IMR-90 (cell line): ENCODE results near the gene TOMM20. TPM values are rescaled to one million over a fixed set of nuclear protein-coding genes. Genes with fewer than 3 reads are reported as not detected.

ENCODE experiments used
- ATAC-seq: fragments of 200-7000 bp; cut with Tn5 transposase; 2 replicates; pipeline ENCODE4 v1.9.1; 2020; ENCODE audit warnings: low read depth, mild to moderate bottlenecking, moderate library complexity
- BruUV-seq: library from RNA; stranded (reverse); fragments of 400-500 nt; replicated peaks from 2 replicates; lab custom pipeline; 2021; lab: Mats Ljungman, UMichigan
- CTCF ChIA-PET: fragments of 300-600 bp; formaldehyde crosslinking; extraction: SDS; loops from one replicate; lab custom pipeline; 2021; ENCODE audit warnings: antibody characterized with exemption; lab: Yijun Ruan, JAX
- POLR2A ChIA-PET: fragments of 300-600 bp; sonication (Branson Sonifier 250); formaldehyde crosslinking; loops from one replicate; lab custom pipeline; 2022; ENCODE audit warnings: antibody characterized with exemption; ENCODE audit not compliant: unreplicated experiment; lab: Charles Lee
- DNase-seq: peaks from one replicate; pipeline ENCODE4 v3.0.0; 2013
- H2AFZ ChIP-seq: replicated peaks from 2 replicates; pipeline ENCODE3; 2013; ENCODE audit warnings: low read length, mild to moderate bottlenecking; ENCODE audit not compliant: poor library complexity
- H2AK5ac ChIP-seq: 2 replicates; pipeline ENCODE4 v1.6.1; 2013; ENCODE audit warnings: low read depth, low read length, inconsistent platforms
- H2AK9ac ChIP-seq: replicated peaks from 2 replicates; pipeline ENCODE3; 2013; ENCODE audit warnings: mild to moderate bottlenecking, low read depth, low read length, moderate library complexity; ENCODE audit not compliant: poor library complexity
- H2BK120ac ChIP-seq: 2 replicates; pipeline ENCODE4 v1.6.1; 2013; ENCODE audit warnings: low read depth, low read length, inconsistent platforms
- H2BK15ac ChIP-seq: 3 replicates; pipeline ENCODE4 v1.6.1; 2013; ENCODE audit warnings: low read depth, low read length, inconsistent platforms
- H2BK20ac ChIP-seq: 2 replicates; pipeline ENCODE4 v1.6.1; 2013; ENCODE audit warnings: low read depth, mild to moderate bottlenecking, inconsistent platforms, low read length, moderate library complexity
- H2BK5ac ChIP-seq: 2 replicates; pipeline ENCODE4 v1.6.1; 2013; ENCODE audit warnings: mild to moderate bottlenecking, low read depth, low read length, inconsistent platforms; ENCODE audit not compliant: poor library complexity, severe bottlenecking
- H3K14ac ChIP-seq: replicated peaks from 2 replicates; pipeline ENCODE4 v1.6.1; 2013; ENCODE audit warnings: low read depth, low read length, inconsistent platforms
- H3K18ac ChIP-seq: 2 replicates; pipeline ENCODE4 v1.6.1; 2013; ENCODE audit warnings: low read depth, low read length, control low read depth
- H3K23ac ChIP-seq: 2 replicates; pipeline ENCODE4 v1.6.1; 2013; ENCODE audit warnings: low read depth, low read length, inconsistent platforms
- H3K27ac ChIP-seq: 2 replicates; pipeline ENCODE4 v1.5.1; 2013; ENCODE audit warnings: mild to moderate bottlenecking, control low read depth, low read length; ENCODE audit not compliant: insufficient read depth
- H3K27me3 ChIP-seq: 2 replicates; pipeline ENCODE4 v1.6.1; 2013; ENCODE audit warnings: low read length; ENCODE audit not compliant: control insufficient read depth, insufficient read depth
- H3K36me3 ChIP-seq: 2 replicates; pipeline ENCODE4 v1.6.1; 2013; ENCODE audit warnings: low read length, mixed read lengths; ENCODE audit not compliant: control insufficient read depth, insufficient read depth
- H3K4ac ChIP-seq: 2 replicates; pipeline ENCODE4 v1.6.1; 2013; ENCODE audit warnings: low read depth, low read length, inconsistent platforms
- H3K4me1 ChIP-seq: 2 replicates; pipeline ENCODE4 v1.6.1; 2013; ENCODE audit warnings: low read length, mixed read lengths; ENCODE audit not compliant: control insufficient read depth, insufficient read depth
- H3K4me2 ChIP-seq: 2 replicates; pipeline ENCODE4 v1.6.1; 2013; ENCODE audit warnings: low read depth, mild to moderate bottlenecking, control low read depth, low read length, moderate library complexity
- H3K4me3 ChIP-seq: 2 replicates; pipeline ENCODE4 v1.5.1; 2013; ENCODE audit warnings: low read depth, mild to moderate bottlenecking, control low read depth, low read length, moderate library complexity; ENCODE audit not compliant: insufficient read depth
- H3K56ac ChIP-seq: 2 replicates; pipeline ENCODE4 v1.6.1; 2013; ENCODE audit warnings: low read length, inconsistent platforms; ENCODE audit not compliant: insufficient read depth; ENCODE audit errors: extremely low read depth
- H3K79me1 ChIP-seq, 2 experiments: 2 replicates each; pipeline ENCODE4 v1.6.1; 2013; ENCODE audit warnings: low read length in 2 of 2, inconsistent platforms in 1 of 2, low read depth in 1 of 2
- H3K9ac ChIP-seq: 2 replicates; pipeline ENCODE4 v1.6.1; 2013; ENCODE audit warnings: low read depth, low read length, control low read depth
- H3K9me1 ChIP-seq: 2 replicates; pipeline ENCODE4 v1.6.1; 2013; ENCODE audit warnings: low read length, inconsistent platforms; ENCODE audit not compliant: insufficient read depth
- H3K9me3 ChIP-seq: 2 replicates; pipeline ENCODE4 v1.6.1; 2013; ENCODE audit warnings: low read length; ENCODE audit not compliant: control insufficient read depth, insufficient read depth
- H4K20me1 ChIP-seq: 2 replicates; pipeline ENCODE4 v1.6.1; 2013; ENCODE audit warnings: low read length, inconsistent platforms; ENCODE audit not compliant: insufficient read depth
- H4K5ac ChIP-seq: 2 replicates; pipeline ENCODE4 v1.6.1; 2013; ENCODE audit warnings: mild to moderate bottlenecking, low read depth, low read length, control low read depth
- H4K8ac ChIP-seq, 2 experiments: 2 replicates each; pipeline ENCODE4 v1.6.1; 2013; ENCODE audit warnings: low read depth in 2 of 2, low read length in 2 of 2, control low read depth in 1 of 2, inconsistent platforms in 1 of 2
- H4K91ac ChIP-seq: 2 replicates; pipeline ENCODE4 v1.6.1; 2013; ENCODE audit warnings: low read depth, low read length, inconsistent platforms; ENCODE audit not compliant: insufficient read depth
- BHLHE40 ChIP-seq: fragments of 150-350 bp; IDR thresholded peaks from 2 replicates; pipeline ENCODE4 v1.6.1; 2016; ENCODE audit warnings: mild to moderate bottlenecking, low read depth, low read length
- CEBPB ChIP-seq: IDR thresholded peaks from 2 replicates; pipeline ENCODE4 v1.6.1; 2012; ENCODE audit warnings: low read depth, low read length, improper control_type of control experiment
- CHD1 ChIP-seq: IDR thresholded peaks from 2 replicates; pipeline ENCODE4 v1.6.1; 2012; ENCODE audit warnings: low read depth, low read length, improper control_type of control experiment
- CTCF ChIP-seq: conservative IDR thresholded peaks from 2 replicates; pipeline ENCODE4 v1.5.1; 2012; ENCODE audit warnings: mild to moderate bottlenecking, low read depth, low read length, improper control_type of control experiment
- ELK1 ChIP-seq: fragments of 150-350 bp; IDR thresholded peaks from 2 replicates; pipeline ENCODE4 v1.6.1; 2016; ENCODE audit warnings: low read depth, mild to moderate bottlenecking, low read length, moderate library complexity, borderline replicate concordance
- FOS ChIP-seq: fragments of 150-350 bp; IDR thresholded peaks from 2 replicates; pipeline ENCODE4 v1.6.1; 2016; ENCODE audit warnings: low read depth, low read length
- MAFK ChIP-seq: IDR thresholded peaks from 2 replicates; pipeline ENCODE4 v1.6.1; 2012; ENCODE audit warnings: low read depth, low read length, improper control_type of control experiment
- MAZ ChIP-seq: IDR thresholded peaks from 2 replicates; pipeline ENCODE4 v1.6.1; 2012; ENCODE audit warnings: low read depth, mild to moderate bottlenecking, low read length, improper control_type of control experiment, moderate library complexity, borderline replicate concordance
- NFE2L2 ChIP-seq: fragments of 150-350 bp; IDR thresholded peaks from 2 replicates; pipeline ENCODE4 v1.6.1; 2016; ENCODE audit warnings: low read depth, mild to moderate bottlenecking, low read length
- POLR2A ChIP-seq: IDR thresholded peaks from 2 replicates; pipeline ENCODE4 v1.6.1; 2012; ENCODE audit warnings: mild to moderate bottlenecking, low read depth, low read length
- RAD21 ChIP-seq: IDR thresholded peaks from 2 replicates; pipeline ENCODE4 v1.6.1; 2012; ENCODE audit warnings: low read length, improper control_type of control experiment
- RCOR1 ChIP-seq: IDR thresholded peaks from 2 replicates; pipeline ENCODE4 v1.6.1; 2012; ENCODE audit warnings: mild to moderate bottlenecking, low read length, improper control_type of control experiment; ENCODE audit not compliant: insufficient replicate concordance
- RFX5 ChIP-seq: IDR thresholded peaks from 2 replicates; pipeline ENCODE4 v1.8.0; 2012; ENCODE audit warnings: low read depth, mild to moderate bottlenecking, low read length, moderate library complexity
- SMC3 ChIP-seq: fragments of 150-350 bp; IDR thresholded peaks from 2 replicates; pipeline ENCODE4 v1.6.1; 2016; ENCODE audit warnings: low read depth, mild to moderate bottlenecking, antibody characterized with exemption, low read length, moderate library complexity
- USF2 ChIP-seq: fragments of 150-350 bp; IDR thresholded peaks from 2 replicates; pipeline ENCODE4 v1.6.1; 2017; ENCODE audit warnings: mild to moderate bottlenecking, antibody characterized with exemption, low read length, low read depth
- WGBS, 2 experiments: methylation state at CpG; one replicate each; pipeline versions ENCODE4 v1.1.5 to v1.1.7; 2013; ENCODE audit warnings: missing lambda C conversion rate in 2 of 2; ENCODE audit not compliant: insufficient read length in 1 of 2; ENCODE audit errors: extremely low coverage in 2 of 2; 5-methylcytosine and 5-hydroxymethylcytosine counted together
- dilution Hi-C: fragments of 300-500 bp; cut with HindIII; formaldehyde crosslinking; loops from one replicate; pipeline ENCODE4 v1.14.3; 2018; ENCODE audit warnings: low sequenced_read_pairs; ENCODE audit not compliant: unreplicated experiment
- in situ Hi-C: fragments of 300-500 bp; cut with MboI; formaldehyde crosslinking; loops from 3 replicates; pipeline ENCODE4 v1.14.3; 2019; ENCODE audit warnings: low sequenced_read_pairs, inconsistent platforms, mixed read lengths
- intact Hi-C: fragments of 100-400 bp; cut with micrococcal nuclease; formaldehyde crosslinking; loops from 2 replicates; pipeline ENCODE4 v1.10.0; 2022
- polyA plus RNA-seq, 3 experiments: library from polyadenylated mRNA; depleted of rRNA; stranded (reverse); fragments of >200 nt; gene quantifications; 2 replicates each; pipeline ENCODE4 v1.2.3, GENCODE V29; 2012; ENCODE audit warnings: low replicate concordance in 1 of 3
- total RNA-seq: library from RNA; depleted of rRNA; stranded (reverse); fragments of >200 nt; gene quantifications from 2 replicates; pipeline ENCODE4 v1.2.3, GENCODE V29; 2012

Gene TOMM20
- total and polyA plus RNA-seq, 2 of the 4 experiments (the other 2 are of a cell fraction) = 75.3 to 84.4 TPM

GRCh38 chr1:235107368-235108184 lies 21.1 kb downstream of the TOMM20 start:
- H3K36me3 ChIP-seq = peaks cover 29% of the 10 kb centered on the region
- no peak overlapping the region for H3K27ac ChIP-seq
- DNase-seq (no peak), ATAC-seq (no peak)
- ChIA-PET POLR2A (no interaction called here), CTCF (interaction anchor here (0.6 to 0.7 kb wide), 2 partner anchors 11 to 378 kb away, joined by 3 to 4 read pairs; no protein-coding TSS in a partner anchor)
- no peak overlapping the region for H2BK5ac ChIP-seq
- in situ Hi-C loops = loop anchor here (10.0 to 25.0 kb wide), 2 partner anchors 307 to 970 kb away; no protein-coding TSS in a partner anchor
- H4K20me1 ChIP-seq = peaks cover 12% of the 10 kb centered on the region
- no peaks in the 10 kb centered on the region for H3K27me3 ChIP-seq
- no peak overlapping the region for H2AK5ac ChIP-seq
- no peak overlapping the region for H3K14ac ChIP-seq
- H3K56ac ChIP-seq = no peak overlapping the region
- no peaks in the 10 kb centered on the region for H3K9me3 ChIP-seq
- peaks cover 8% of the 10 kb centered on the region for H3K4me1 ChIP-seq
- 98% methylated on average over 14 of the region's 16 CpGs; no CpG with 5 or more reads in 1 of the 2 experiments for WGBS, 2 experiments
- no peak overlapping the region for H4K5ac ChIP-seq
- H3K79me1 ChIP-seq = peaks cover 33 to 58% of the 10 kb centered on the region in 2 experiments
- H2AFZ ChIP-seq = no peak overlapping the region
- intact Hi-C loops = no loop called here
- dilution Hi-C loops = no loop called here
- no peak overlapping the region for H2BK15ac ChIP-seq
- H3K4ac ChIP-seq = no peak overlapping the region
- no peak overlapping the region for H3K9ac ChIP-seq
- no peak overlapping the region for H3K4me2 ChIP-seq
- H3K9me1 ChIP-seq = peaks cover 10% of the 10 kb centered on the region
- no peak overlapping the region for H2BK20ac ChIP-seq
- H3K18ac ChIP-seq = no peak overlapping the region
- no peak overlapping the region for H2BK120ac ChIP-seq
- H2AK9ac ChIP-seq = no peak overlapping the region
- H3K23ac ChIP-seq = no peak overlapping the region
- BruUV-seq = no TSS peak
- H4K91ac ChIP-seq = no peak overlapping the region
- H3K4me3 ChIP-seq = no peak overlapping the region
- no peak overlapping the region for H4K8ac ChIP-seq
- TF ChIP-seq CHD1 (no peak), RCOR1 (no peak), NFE2L2 (no peak), SMC3 (no peak), BHLHE40 (no peak), USF2 (no peak), POLR2A (no peak), CEBPB (no peak), MAZ (no peak), ELK1 (no peak), CTCF (no peak), FOS (no peak), MAFK (no peak), RFX5 (no peak), RAD21 (no peak)
